B cell (primary cell): ENCODE measurements around the gene MRTFB.

Experiments used
- EZH2 ChIP-seq: IDR thresholded peaks from 2 replicates; pipeline ENCODE4 v1.6.1; 2012; ENCODE audit warnings: borderline replicate concordance, low read depth, mild to moderate bottlenecking, moderate library complexity, low read length; ENCODE audit not compliant: insufficient read depth, poor library complexity, severe bottlenecking
- TF ChIP-seq, protein P1 (sequence below): fragments of 200-600 bp; IDR thresholded peaks from one replicate; pipeline ENCODE4 v1.8.0; 2022; ENCODE audit warnings: antibody characterized with exemption, mild to moderate bottlenecking

DNA sequence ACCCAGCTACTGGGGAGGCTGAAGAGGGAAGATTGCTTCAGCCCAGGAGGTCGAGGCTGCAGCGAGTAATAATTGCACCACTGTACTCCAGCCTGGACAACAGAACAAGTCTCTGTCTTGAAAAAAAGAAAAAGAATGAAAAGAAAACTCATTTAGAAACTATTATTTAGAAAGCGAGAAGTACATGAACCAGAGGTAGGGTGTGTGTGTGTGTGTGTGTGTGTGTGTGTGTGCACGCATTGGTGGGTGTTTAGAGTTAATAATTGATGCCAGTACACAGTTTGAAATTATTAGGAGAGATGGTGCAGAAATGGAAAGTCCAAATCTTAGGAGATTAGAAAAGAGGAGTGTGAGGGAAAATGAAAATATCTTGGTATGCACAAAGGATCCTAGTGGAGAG lies 106.6 kb downstream of the MRTFB start:
- TF ChIP-seq EZH2, result no peak
- TF ChIP-seq, protein P1, sequence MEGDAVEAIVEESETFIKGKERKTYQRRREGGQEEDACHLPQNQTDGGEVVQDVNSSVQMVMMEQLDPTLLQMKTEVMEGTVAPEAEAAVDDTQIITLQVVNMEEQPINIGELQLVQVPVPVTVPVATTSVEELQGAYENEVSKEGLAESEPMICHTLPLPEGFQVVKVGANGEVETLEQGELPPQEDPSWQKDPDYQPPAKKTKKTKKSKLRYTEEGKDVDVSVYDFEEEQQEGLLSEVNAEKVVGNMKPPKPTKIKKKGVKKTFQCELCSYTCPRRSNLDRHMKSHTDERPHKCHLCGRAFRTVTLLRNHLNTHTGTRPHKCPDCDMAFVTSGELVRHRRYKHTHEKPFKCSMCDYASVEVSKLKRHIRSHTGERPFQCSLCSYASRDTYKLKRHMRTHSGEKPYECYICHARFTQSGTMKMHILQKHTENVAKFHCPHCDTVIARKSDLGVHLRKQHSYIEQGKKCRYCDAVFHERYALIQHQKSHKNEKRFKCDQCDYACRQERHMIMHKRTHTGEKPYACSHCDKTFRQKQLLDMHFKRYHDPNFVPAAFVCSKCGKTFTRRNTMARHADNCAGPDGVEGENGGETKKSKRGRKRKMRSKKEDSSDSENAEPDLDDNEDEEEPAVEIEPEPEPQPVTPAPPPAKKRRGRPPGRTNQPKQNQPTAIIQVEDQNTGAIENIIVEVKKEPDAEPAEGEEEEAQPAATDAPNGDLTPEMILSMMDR, result no peak
